HG03135 (cell line): Measurements from ENCODE around the gene PRKCE.

Experiments
- ATAC-seq: cut with Tn5 transposase; IDR thresholded peaks from one replicate; pipeline ENCODE4 v1.9.1; 2021; ENCODE audit warnings: mild to moderate bottlenecking, moderate library complexity; ENCODE audit not compliant: unreplicated experiment

The PRKCE gene

DNA sequence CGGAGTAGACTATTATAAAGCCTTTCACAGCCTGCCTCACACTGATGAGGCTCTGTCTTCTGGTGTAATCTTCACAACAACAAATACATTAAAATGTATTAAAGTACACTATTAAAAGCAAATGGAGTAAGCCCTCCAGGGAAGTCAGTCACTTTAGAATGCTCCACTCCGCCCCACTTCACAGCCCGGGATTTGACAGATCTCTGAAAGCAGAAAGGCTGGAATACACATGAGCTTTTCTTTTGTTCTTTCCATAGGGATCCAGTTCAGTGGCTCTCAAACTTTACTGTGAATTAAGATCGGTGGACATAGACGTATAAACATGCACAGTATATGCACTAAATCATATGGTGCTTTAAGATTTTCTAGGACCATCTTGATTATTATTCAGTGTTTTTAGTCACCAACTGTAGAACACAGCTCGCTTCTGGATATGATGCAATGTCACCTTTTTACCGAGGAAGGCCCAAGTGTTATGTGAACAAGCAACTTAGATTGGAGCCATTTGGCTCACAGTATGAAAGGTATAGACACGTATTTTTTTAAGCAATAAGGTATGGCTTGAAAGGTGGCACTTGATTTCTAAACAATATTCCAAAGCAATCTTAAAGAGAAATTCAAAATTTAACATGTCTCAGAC lies 151.1 kb downstream of the PRKCE start:
- ATAC-seq, result no peak

DNA sequence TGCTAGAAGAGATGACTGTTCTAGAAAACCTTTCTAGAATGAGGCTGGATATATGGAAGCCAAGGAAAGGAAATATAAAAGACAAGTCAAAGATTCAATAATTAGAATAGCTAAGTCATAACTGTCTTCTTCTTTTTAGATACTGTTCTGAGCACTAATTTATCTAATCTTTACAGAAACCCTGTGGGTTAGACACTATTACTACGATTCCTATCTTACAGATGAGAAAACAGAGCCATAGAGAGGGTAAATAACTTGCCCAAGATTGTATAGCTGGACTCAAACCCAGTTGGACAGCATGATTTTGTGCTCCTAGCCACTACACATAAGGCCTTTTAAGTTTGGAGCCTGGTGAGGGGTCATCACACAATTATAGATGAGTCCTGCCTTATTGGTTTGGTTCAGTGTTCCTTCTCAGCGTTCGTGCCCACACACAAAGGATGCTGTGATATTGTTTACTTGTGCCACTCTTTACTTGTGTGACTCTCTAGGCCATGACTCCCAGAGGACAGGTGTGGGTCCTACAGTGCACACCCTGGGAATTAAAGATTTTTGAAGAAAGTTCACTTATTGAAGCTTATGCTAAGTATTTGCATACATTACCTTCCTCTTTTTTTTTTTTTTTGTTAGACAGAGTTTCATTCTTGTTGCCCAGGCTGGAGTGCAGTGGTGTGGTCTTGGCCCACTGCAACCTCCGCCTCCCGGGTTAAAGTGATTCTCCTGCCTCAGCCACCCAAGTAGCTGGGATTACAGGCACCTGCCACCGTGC lies 153.7 kb downstream of the PRKCE start:
- ATAC-seq, result no peak

GRCh38 chr2:45806563-45807358 lies 155.3 kb downstream of the PRKCE start:
- ATAC-seq, result no peak

DNA sequence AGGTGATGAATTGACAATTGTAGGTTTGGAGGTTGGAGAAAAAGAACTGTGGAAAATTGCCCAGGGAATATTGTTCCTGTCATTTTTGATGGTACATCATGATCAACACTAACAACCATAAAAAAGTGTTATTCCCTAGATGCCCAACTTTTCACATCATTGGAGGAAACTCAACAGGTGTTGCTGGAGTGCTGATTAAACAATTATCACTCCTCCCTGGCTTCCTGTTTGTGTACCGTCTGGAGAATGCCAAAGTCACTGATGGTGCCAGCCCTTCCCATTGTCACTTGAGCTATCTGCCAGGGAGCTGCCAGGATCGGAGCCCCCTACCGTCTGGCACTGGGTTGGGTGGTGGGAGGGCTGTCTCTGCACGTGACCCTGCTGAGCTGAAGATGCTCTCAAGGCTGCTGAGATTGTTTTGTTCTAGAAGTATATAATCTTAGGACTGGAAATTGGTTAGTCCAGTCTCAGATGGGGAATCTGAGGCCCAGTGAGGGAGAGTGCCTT lies 156.9 kb downstream of the PRKCE start:
- no peak for ATAC-seq

DNA sequence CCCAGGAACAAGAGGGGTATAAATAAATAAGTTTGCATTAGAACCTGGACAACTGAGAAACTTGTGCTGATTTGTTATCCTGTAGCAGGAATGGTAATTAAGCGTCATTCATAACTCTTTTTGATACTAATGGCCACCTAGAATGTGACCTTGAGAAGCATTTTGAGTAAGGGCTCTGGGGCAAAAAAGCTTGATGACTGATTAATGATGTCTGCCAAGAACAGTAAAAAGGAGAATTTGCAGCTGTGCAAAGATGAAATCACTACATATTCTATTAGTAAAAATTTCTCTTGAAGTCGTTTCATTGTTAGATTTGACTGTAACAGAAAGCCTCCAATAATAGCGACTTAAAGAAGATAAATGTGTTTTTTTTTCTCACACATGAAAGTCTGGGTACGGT lies 157.7 kb downstream of the PRKCE start:
- no peak for ATAC-seq

DNA sequence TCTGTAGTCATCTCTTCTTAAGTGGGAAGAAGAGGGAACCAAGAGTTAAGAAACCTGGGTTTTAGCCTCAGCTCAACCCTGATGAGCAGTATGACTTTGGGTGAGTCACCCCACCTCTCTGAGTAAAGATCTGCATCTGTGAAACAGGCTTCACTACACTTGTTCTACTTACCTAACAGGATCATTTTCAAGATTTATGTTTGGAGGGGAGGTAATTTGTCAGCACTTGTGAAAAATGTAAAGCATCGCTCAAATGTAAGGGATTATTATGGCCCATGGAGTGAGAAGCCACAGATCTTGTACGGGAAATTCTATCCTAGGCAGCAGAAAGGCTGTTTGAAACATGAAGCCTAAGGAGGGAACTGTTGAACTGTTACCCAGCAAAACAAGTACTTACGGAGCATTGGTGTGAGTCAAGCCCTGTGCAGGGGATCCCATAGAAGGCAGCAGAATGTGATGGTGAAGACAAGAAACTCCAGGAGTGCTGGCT lies 160.6 kb downstream of the PRKCE start:
- no peak for ATAC-seq

DNA sequence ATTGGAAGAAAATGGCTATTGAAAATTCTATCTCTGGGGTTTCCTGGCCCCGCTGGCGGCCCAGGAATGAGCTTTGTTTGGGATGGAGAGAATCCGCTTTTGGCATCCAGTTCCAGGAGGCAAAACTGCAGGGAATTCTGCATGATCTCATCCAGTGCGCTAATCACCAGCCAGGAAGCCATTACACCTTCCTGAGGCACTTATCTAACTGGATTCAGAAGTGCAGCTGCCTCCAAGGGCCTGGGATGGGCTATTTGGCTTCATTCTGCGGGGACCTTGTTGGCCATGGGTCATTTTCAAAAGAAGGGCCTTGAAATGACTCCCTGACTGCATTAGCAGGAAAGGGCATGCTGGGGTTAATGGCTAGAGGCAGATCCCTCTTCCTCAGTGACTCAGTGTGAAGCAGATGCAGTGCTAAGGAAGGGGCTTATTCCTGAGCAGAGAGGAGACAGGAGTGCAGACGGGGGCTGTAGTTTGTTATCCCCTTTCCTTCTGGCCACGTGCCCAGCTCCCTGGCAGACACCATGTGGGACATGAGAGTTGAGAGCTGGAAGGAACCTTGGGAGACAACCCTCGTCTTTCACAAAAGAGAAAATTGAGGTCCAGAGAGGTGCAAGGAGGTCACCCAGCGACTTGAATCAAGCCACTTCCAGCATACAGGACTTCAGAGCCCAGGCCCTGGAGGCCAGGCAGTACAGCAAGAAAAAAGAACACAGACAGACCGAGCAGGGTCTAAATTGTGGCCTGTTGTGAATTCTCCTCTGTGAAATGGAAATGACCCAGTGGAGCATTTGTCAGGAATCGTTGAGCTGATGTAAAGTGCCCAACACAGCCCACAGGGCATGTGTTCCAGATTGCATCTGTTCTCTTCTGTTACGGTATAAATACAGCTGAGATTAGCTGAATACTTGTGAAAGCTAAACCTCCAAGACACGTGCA lies 161.8 kb downstream of the PRKCE start:
- ATAC-seq, result no peak

DNA sequence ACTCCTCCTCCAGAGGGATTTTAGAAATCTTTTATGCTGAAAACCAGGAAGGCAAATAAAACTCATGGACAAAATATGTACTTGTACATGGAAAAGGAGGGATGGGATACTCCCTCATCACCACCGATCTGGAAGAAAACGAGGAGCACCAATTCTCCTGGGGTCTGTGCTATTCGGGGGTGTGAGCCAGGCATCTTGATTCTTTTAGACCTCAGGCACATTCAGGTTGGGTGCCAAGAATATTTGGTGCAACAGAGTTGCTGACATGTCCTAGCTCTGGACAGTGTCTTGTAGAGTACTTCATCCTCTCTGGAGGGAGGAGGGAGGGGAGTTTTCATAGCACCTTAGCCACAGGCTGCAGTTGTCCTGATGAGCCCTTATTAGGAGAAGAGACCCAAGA lies 163.0 kb downstream of the PRKCE start:
- ATAC-seq, result no peak

DNA sequence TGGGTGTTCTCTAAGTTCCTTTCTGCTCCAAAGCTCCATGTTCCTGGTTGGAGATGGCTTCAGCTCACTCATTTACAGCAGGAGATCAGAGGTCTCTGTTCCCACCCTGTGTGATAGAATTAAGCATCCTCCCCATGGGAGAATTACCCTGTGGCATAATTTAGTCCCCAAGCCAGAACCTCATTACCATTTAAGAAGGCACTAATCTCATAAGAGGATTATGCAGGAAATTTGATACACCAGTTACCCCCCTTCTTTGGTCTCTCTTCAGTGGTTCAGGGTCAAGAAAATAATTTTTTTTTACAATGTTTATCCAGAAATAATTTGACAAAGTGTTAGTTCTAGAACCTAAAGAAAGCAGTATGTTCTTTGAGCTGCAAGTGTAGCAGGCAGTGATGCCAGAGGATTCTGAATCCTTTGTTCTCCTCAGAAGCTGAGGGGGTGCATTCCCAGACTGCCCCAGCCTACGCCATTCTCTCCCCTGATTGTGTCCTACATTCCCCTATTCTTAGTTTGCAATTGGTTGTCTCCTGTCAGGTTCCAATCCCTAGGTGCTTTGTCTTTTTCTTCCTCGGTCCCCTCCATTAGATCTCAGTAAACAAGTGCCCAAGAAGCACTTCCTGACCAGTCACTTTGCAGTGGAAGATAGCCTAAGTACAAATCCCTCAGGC lies 163.6 kb downstream of the PRKCE start:
- ATAC-seq, result no peak

DNA sequence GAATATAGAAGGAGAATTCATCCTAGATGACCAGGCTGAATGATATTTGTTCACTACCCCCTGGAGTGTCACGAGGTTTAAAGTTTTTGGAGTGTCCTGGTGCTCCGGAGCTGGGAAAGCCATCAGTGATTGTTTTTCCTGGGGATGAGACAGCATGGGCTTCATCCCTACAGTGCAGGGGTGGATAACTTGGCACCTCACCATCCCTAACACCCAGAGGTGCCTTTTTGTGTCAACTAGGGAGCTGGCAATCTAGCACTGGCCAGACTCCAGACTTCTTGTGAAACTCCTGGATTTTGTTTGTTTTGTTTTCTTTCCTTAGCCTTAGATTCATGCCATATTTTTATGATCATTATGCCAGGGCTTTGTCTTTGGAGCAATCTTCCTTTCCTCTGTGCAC lies 164.8 kb downstream of the PRKCE start:
- ATAC-seq, result no peak

- no peak for ATAC-seq
Observed at GRCh38 chr2:45818591-45818990, 167.1 kb downstream of the PRKCE start.

GRCh38 chr2:45820048-45820447 lies 168.6 kb downstream of the PRKCE start:
- no peak for ATAC-seq

DNA sequence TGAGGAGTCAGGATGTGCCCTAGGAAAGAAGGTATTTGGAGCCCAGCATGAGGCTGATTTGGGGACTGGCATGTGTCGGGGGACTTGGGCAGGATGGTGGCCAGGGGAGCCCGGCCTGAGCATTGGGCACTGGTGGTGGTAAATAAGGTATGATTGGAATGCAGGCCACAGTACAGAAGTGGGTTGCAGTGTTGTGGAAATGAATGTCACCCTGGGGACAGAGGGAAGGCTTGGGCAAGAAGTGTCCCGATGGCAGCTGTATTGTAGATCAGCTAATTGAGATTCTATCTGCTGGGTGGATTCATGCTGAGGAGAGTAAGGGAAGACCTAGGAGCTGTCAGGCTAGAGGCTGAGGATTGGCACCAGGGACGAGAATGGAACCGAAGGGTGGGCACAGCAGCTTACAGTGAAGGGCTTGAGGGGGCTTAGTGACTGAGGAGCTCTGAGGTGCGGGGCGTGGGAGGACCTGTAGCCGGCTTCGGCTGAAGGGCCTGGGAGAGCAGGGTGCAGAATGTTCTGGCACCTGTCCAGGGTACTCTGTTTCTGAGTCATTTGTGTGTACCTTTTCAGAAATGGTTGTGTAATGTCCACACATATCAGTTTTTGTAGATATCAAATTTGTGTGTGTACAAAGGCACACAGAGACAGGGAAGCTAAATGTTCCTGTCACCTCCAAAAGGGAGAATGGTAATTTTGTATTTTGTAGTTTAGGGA lies 170.2 kb downstream of the PRKCE start:
- ATAC-seq, result no peak

- no peak for ATAC-seq
Observed at GRCh38 chr2:45822272-45822630, 170.8 kb downstream of the PRKCE start.

DNA sequence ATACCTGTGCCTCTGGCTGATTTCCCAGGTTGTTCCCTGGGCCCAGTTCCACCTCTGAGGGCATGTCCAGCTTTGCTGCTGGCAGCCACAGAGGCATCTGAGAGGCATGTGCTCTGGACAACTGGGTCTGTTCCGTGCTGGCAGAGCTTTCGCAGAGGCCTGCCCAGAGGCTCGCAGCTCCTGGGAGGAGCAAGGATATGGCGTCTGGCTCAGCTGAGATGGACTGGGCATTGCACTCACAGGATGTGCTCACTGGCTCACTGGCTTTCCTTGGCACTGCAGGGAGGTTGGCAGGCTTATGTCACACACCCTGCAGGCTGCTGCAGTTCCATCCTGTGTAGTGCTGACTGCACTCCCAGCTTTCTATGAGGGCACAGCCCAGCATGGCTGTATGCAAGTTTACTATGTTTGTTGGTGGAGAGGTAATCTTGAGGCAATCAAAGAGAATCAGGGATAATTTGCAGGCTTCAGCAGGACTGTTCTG lies 172.3 kb downstream of the PRKCE start:
- ATAC-seq, result no peak

DNA sequence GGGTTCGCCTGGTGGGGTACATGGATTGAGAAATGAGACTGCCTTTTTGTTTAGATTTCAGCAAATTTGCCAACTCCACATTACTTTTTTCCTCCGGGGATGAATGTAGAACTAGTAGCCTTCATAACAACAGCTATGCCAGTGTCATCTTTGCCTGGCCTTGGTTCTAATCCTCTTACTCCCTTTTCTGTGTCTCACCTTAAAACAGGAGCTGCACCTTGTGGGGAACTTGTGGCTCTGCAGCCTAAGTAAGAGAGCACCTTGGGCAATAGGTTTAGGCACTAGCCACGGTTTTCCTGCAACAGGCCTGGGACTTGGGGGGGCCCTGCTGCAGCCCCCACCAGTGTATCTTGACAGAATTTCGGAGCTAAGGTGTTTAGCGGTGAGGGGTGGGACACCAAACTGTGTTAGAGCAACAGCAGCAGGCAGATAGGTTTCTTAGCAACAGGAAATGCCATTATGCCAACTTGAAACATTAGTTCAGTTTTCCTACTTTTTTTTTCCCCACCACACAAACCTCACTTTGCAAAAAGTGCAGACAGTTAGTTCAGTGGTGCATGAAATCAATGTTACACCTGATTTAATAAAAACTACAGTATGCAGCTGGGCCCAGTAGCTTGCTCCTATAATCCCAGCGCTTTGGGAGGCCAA lies 173.7 kb downstream of the PRKCE start:
- ATAC-seq, result no peak

GRCh38 chr2:45826460-45826859 lies 175.0 kb downstream of the PRKCE start:
- ATAC-seq, result no peak

DNA sequence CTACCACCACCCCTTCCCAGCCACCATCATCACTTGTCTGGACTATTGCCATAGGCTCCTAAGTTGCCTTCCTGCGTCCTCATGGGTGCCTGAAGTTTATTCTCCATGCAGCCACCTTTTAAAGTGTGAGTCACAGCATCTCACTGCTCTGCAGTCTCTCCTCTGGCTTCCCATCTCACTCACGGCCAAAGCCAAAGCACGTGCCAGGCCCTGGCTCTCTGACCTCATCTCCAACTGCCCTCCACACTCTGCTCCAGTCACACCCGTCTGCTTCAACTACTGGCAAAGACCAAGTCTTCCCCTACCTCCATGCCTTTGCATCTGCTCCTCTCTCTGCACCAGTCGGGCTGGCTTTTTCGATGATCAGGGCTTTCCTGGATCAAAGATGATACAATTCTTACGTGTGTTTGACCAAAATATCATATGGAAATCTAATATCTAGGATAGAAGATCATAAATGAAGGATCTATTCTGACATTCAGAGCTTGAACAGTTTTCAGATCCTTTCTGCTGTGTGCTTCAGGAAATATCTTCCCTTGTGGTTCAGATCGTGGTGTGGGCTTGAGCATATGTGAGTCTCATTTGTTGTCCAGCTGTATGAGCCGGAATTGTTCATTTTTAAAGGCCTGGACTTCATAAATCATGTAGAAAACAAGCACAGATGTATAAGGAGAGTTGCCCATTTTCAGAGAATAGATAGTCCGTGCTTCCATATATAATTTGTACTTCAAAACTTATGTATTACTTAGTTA lies 175.6 kb downstream of the PRKCE start:
- no peak for ATAC-seq
